GM18907 (cell line): ENCODE results near the gene CTIF.
A peak's percentile ranks its signal among the peaks of the same experiment; 100 is the strongest.

Experiments
- ATAC-seq: cut with Tn5 transposase; IDR thresholded peaks from one replicate; pipeline ENCODE4 v1.9.1; 2021; ENCODE audit warnings: mild to moderate bottlenecking, moderate library complexity; ENCODE audit not compliant: unreplicated experiment

The CTIF gene

DNA sequence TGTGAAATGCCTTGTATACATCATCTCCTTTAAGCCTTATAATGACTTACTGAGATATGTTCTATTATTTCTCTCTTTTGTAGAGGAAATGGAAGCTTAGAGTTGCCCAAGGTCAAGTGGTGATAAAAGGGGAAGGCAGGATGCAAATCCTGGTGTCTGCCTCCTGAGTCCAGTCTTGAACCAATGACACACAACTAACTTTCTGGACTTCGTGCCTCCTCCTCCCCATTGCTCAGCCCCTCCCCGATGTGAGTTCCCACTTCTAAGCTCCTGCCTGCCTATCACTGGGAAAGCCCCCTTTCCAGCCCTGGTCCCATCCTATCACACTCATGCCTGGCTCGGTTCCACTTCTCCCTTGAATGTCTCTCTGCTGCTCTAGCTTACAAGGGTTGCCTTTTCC, 6.9 kb upstream of the CTIF start:
- ATAC-seq: no peak

GRCh38 chr18:48533340-48534070, 5.3 kb upstream of the CTIF start:
- no peak for ATAC-seq

- ATAC-seq: no peak
These were observed 4.5 kb upstream of the CTIF start for GRCh38 chr18:48534364-48534763.

GRCh38 chr18:48535956-48536355, 2.9 kb upstream of the CTIF start:
- ATAC-seq: no peak

- no peak for ATAC-seq
These were observed 2.3 kb upstream of the CTIF start for GRCh38 chr18:48536516-48536915.

DNA sequence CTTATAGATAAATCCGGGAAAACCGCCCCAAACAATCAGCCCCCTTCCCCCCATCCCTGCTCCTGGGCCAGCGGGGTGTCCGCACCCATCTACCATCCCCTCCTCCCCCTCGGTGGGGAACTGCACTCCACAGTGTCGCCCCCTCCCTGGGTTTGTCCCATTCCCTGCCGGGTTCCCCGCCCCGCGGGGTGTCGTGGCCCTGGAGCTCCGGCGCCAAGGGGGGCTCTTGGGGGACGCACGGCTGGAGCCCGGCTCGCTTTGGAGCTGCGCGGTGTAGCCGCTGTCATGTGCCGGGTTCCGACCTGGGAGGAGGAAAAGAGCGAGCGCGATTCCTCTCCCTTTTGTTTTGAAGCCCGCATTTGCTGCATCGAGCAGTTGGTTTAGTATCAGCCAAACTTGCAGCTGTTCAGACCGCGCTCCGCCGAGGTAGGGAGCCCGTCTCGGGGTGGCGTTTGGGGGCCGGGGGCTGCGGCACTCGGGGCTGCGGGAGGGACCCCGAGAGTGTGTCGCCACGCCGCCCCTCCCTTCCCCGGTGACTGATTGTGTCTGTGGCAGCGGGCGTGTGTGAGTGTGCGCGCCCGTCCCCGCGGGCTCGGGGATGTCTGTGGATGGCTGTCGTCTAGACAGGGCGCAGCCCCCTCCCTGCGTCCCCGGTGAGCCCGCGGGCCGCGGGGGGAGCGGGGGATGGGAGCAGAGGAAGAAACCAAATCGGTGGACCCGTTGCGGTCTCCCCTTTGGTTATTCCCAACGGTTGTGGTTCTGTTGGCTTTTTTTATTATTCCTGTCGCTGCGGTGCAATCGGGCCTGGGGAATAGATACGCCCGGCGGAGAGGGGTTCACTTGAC, 797 bp downstream of the CTIF start:
- no peak for ATAC-seq

GRCh38 chr18:48540251-48541025, 1.6 kb downstream of the CTIF start:
- peak; percentile 39 for ATAC-seq

DNA sequence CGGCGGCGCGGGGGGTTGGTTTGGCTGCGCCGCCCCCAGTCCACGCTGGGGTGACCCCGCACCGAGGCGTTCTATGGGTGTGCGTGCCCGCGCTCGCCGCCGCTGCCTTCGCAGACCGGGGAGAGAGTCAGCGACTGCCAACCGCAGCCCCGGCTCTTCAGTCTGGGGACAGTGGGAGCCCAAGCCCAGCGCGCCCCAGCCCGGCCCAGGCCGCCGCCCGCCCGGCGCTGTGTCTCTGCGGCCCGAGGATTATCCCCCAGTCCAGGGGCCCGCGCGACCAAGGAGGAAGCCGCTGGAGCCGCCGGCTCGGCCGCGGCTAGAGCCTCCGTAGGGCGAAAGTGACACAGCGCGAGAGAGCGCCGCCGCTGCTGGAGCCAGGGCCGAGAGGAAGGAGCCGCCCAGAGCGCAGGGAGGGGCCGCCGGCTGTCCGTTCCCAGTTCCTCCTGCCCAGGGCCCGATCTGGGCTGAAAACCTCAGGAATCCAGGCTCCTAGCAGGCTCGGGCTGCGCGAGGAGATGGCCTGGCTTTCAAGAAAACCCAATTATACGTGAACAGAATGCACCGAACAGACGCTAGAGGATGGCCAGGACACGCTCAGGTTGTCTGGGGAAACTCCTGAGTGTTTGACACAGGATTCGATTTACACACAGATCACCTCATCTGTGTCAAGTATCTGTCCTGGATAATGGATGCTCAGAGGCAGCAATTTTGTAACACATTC, 2.4 kb downstream of the CTIF start:
- peak; percentile 49 for ATAC-seq

DNA sequence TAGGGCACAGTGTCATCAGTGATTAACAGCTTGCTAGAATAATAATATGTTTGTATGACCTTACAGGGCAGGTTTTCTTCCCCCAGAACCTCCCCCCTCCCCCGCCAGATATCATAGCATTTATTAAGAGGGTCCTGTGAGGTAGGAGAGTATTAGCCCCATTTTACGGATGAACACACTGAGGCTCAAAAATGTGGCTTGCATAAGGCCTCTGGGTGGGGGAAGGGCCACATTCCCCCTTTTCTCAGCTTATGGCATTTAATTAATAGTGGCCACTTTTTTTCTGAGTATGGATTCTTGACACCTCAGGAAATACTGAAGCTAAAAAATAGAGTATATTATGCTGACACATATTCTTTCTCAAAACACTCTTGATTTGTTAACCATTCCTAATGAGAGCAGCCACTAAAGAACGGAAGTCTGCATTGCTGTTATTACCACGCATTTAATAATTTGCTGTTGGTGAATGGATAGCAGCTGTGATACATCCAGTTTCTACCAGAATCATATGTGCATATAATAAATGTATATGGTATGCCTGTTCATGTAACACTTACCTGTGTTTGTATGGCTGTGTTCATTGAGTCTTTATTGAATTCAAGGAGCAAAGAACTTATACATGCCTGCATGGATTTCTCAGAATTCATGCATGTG, 3.0 kb downstream of the CTIF start:
- ATAC-seq: no peak

DNA sequence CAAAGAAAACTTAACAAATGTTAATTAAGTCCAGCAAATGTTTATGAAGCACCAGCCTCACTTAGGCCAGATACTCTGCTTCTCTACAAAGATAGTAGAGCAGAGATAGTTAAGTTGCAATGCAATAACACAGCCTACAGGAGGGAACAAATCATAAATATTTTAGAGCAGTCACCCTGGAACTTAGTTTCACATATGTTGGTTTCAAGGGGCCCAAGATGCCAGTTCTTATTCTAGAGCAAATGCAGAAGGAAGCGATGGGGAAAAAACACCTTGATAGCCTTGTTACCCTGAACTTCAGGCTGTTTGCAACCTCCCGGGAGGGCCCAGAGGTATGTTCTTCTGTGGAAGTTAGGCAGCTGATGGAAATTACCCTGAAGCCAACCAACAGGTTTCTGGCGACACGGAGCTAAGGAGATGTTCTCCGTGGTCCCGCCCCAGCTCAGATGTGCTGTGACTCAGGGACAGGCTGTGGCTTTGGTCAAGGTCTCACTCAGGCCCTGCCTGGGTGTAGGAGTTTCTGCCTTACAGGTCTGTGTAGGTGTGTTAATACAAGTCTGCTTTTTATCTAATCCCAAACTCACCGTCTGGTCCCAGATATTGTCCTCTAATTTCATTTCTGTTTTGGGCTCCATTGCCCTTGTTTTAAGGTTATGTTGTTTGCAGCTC, 3.8 kb downstream of the CTIF start:
- no peak for ATAC-seq

DNA sequence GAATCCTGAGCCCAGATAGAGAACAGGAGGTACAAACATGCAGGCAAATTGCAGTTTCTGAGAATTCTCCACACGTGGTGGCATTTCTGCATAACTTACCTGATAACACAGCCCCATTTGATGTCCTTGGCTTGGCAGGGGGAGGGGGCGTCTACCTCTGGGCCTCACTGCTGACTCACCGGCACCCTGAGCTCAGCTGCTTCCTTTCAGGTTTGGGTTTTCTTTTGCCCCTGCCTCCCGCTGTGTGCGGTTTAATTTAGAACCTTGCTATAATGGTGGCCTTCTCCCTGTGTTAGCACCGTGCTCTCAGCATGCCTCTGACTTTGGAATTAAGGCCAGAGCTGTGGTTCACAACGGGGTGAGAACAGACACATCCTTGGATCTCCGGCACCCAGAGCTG, 4.4 kb downstream of the CTIF start:
- no peak for ATAC-seq

DNA sequence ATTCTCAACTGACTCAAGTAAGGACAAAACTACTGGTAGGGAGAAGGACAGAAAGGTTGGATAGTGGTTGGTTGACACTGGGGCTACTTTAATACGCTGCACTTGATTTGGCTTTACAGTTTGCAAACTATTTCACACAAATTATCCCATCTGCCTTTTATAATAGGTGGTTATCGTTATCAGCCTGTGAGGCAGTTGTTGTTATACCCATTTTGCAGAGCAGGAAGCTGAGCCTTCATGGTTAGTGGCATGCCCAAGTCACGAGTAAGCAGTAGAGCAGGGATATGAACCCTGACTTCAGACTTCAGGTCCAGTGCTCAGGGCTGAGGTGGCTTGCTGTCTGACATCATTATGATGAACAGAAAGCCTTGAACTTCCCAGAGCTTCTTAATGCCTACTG, 5.3 kb downstream of the CTIF start:
- ATAC-seq: no peak

DNA sequence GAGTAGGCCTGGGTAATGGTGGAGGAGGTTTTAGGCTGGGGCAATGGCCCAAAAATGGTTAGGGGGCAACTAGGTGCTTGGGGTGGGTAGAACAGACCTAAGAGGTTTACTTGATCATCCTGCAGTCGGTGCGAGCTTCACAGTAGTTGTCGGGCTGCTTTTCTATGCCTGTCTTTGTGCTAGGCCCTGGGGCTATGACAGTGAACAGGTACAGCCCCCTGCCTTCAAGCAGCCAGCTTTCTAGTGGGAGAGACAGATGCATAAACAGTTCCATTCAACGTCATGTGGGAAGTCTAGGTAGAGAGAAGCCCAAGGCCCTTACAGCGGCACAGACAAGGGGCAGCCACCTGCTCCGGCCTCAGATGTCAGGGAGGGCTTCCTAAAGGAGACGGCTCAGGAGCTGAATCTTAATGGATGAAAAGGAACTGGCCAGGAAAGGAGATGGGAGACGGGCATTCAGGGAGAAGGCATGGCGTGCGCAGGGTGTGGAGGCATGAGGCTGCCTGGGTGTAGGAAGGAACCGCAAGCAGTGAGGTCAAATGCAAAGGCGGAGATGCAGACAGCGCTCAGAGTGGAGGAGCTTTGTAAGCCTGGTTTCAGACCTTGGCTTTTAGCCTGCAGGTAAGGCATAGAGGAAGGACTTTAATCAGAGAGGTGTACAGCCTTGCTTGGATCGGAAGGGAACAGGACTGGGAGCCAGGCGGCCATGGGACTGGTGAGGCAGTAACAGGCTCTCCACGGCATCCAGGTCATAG, 6.0 kb downstream of the CTIF start:
- ATAC-seq: no peak

DNA sequence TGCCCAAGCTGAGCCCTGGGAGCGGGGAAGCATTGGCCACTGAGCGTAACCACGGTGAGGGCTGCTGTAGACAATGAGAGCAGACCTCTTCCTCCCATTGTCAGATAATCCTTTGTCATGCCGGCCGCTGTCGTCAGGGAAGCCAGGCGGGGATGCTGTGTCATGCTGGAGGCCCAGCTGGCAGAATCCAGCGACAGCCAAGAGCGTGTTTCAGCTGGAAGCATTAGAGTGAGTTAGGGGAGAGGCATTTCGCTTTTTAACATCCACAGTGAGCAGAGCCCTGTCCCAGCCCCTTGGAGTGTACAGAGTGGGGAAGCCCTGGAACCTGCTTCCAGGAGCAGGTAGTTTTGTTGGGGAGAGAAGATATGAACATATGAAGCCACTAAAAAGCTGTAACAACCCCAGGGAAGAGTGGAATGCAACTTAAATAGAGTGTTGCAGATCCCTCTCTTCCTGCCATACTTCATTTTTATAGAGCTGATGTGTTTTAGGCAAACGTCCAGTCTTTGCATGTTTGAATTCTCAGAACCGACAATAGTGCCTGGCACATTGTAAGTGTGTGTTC, 7.0 kb downstream of the CTIF start:
- no peak for ATAC-seq

- ATAC-seq: no peak
These were observed 7.6 kb downstream of the CTIF start for GRCh38 chr18:48546396-48546795.

- ATAC-seq: no peak
These were observed 8.7 kb downstream of the CTIF start for GRCh38 chr18:48547531-48547981.

DNA sequence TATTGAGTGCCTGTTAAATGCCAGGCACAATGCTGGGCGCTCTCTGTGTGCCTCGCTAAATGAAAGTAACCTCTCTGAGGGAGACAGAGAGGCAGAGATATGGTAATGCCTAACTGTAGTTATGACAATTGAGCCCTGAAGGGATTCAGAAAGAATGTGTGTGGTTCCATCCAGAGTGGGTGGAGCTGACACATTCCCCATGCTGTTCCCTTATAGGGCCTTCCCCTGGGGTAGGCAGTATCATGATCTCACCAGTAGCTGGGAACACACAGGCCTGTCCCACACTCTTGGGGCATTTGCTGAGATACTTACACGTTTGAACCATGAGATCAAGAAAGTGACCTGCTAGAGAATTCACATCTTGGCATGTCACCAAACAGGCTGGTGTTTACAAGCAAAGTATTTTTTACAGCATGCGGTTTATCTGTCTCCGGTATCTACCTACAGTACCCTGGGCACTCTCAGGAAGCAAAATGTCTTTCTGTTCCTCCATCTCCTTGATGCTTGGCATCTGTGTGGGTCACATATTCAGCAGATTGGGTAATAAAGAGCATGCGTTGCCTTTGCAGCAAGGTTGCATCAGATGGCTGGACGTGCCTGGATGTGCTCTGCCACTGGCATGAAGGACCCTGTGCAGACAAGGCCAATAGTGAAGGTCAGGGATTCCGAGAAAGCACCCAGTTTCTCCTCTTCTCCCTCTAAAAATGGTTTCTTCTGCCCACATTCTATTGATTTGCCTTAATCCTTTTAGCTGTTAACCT, 9.4 kb downstream of the CTIF start:
- ATAC-seq: no peak

GRCh38 chr18:48548921-48549320, 10.1 kb downstream of the CTIF start:
- no peak for ATAC-seq
